VCaP (cell line): ENCODE data around the gene USP36.
"Not testable (repeated sequence)": the region's sequence is repeated elsewhere in the genome, so short reads cannot be mapped to it uniquely, and the experiment has no call there.

Source experiments
- H3K27ac ChIP-seq: fragments of 450-650 bp; 2 replicates; pipeline ENCODE4 v1.5.1; 2017
- TF ChIP-seq, protein P1 (sequence below): fragments of 450-650 bp; conservative IDR thresholded peaks from 2 replicates; pipeline ENCODE4 v1.5.1; 2017; ENCODE audit warnings: mild to moderate bottlenecking, moderate library complexity

USP36 gene

DNA sequence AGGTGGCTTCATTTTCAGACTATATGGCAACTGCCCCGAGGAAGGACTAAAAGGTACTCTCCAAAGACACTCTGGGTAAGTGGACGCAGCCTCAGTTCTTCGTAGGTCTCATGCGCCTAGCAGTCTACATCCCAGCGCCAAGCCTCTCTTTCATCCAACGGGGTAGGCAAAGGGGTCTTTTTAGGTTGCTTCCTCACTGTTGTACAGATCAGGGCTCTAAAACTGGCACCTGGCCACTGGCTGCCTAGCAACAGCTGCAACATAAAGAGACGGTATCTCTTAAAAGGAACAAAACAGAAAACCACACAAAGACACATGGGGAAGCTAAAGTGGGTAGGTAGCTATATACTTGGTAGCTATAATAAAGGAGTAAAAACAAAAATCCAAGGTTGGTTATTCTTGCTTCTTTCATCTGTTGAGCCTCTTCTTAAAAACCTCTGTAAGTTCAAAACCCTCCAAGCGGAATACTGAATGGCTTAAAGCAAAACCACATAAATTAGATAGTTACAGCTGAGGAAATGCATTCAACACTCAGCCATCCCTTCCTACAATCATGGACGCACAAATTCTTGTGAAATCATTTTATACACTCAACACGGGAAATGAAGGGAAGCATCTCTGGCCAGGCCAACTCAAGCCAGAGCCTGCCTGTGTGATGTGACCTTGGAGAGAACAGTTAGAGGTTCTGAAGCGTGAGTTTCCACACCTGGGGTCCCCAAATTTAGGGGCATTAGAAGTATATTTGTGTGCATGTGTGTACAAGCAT, 81.2 kb downstream of the USP36 start:
- TF ChIP-seq, protein P1, sequence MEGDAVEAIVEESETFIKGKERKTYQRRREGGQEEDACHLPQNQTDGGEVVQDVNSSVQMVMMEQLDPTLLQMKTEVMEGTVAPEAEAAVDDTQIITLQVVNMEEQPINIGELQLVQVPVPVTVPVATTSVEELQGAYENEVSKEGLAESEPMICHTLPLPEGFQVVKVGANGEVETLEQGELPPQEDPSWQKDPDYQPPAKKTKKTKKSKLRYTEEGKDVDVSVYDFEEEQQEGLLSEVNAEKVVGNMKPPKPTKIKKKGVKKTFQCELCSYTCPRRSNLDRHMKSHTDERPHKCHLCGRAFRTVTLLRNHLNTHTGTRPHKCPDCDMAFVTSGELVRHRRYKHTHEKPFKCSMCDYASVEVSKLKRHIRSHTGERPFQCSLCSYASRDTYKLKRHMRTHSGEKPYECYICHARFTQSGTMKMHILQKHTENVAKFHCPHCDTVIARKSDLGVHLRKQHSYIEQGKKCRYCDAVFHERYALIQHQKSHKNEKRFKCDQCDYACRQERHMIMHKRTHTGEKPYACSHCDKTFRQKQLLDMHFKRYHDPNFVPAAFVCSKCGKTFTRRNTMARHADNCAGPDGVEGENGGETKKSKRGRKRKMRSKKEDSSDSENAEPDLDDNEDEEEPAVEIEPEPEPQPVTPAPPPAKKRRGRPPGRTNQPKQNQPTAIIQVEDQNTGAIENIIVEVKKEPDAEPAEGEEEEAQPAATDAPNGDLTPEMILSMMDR = no peak
- H3K27ac ChIP-seq = no peak overlapping the region

DNA sequence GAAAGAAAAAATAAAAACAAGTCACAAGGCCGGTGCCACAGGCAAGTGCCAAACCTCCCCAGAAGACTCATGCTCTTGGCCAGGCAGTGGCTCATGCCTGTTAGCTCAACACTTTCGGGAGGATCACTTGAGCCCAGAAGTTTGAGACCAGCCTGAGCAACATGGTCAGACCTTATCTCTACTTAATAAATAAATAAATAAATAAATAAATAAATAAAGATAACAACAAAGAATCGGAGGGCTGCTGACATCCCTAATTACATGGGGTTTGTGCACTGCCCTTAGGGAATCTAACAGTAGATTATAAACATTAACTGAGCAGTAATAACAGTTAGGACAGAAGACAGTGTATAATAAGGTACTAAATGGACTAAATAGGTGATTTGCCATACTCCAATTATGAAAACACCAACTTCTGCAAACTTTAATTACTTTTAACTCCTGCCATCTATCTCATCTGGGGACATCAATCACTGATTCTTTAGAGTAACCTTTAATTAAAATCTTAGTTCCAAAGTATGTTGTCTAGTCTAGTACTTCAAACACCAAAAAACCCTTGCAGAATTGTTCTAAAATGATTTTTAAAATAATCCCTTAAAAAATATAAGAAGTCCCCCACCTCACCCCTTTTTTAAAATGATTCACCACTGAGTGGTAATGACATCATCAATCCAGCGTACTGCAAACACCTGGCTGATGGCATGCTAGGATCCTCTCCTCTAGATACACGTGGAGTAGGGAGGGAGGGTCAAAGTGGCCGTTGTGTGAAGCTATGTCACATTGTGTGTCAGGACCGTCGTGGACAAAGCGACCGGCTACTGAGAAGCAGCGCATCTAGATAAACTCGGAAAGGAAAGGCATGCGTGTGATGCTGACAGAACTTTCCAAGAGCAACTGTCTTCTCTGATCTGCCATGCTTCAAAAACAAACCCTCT, 87.0 kb downstream of the USP36 start:
- TF ChIP-seq, protein P1 = no peak

DNA sequence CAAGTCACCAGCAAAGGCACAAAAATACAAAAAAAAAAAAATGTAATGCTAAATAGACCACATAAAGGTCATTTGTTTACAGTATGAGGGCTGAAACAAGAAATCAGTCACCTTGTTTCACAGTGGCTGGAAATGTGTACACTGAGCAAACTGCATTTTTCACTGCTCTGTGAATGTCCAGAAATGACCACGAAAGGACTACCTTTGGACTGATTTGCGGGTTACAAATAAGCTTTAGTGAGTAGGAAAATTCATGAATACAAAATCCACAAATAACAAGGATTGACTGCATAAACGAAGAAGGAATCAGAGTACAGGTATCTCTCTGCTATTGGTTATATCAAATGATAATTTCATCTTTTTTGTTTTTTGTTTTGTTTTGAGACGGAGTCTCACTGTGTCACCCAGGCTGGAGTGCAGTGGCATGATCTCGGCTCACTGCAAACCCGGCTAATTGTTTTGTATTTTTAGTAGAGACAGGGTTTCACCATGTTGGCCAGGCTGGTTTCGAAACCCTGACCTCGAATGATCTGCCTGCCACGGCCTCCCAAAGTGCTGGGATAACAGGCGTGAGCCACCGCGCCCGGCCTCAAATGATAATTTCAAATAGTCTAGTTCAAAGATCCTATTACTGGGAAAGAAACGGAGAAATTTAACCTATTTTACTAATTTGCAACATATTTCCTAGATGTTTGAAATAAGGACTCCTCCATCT, 89.0 kb downstream of the USP36 start:
- no peak overlapping the region for H3K27ac ChIP-seq
- TF ChIP-seq, protein P1 = no peak

More for the DNA sequence above, 87.0 kb downstream of the USP36 start:
- H3K27ac ChIP-seq = no peak overlapping the region

DNA sequence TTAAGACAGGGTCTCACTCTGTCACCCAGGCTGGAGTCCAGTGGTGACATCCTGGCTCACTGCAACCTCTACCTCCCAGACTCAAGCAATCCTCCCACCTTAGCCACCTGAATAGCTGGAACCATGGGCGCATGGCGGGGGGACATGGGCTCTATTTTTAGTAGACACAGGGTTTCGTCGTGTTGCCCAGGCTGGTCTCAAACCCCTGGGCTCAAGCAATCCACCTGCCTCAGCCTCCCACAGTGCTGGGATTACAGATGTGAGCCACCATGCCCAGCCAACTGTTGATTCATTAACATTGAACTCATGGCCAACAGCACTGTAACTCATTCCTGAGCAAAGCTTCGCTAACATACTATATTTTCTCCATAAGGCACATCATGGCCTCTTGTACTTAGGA, 89.6 kb downstream of the USP36 start:
- H3K27ac ChIP-seq = not testable (repeated sequence)

DNA sequence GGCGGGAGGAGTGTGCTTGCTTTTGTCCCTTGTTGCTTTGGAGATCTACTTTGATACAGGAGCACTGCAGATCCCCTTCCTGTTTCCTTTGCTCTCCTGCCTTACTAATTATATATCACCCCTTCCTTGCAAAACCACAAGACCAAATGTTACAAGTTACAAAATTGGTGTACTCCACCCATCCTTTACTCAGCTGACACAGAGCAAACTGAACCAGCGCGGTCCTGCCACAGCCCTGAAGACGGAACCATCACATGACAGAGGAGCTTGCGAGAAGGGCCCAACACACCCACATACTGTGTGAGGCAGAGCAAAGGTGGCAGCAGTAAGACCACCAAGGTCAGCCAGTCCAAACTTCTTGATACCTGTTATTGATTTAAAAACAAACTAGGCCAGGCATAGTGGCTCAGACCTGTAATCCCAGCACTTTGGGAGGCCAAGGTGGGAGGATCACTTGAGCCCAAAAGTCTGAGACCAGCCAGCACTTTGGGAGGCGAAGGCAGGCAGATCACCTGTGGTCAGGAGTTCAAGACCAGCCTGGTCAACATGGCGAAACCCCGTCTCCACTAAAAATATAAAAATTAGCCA, 91.8 kb downstream of the USP36 start:
- TF ChIP-seq, protein P1 = no peak
- no peak overlapping the region for H3K27ac ChIP-seq

DNA sequence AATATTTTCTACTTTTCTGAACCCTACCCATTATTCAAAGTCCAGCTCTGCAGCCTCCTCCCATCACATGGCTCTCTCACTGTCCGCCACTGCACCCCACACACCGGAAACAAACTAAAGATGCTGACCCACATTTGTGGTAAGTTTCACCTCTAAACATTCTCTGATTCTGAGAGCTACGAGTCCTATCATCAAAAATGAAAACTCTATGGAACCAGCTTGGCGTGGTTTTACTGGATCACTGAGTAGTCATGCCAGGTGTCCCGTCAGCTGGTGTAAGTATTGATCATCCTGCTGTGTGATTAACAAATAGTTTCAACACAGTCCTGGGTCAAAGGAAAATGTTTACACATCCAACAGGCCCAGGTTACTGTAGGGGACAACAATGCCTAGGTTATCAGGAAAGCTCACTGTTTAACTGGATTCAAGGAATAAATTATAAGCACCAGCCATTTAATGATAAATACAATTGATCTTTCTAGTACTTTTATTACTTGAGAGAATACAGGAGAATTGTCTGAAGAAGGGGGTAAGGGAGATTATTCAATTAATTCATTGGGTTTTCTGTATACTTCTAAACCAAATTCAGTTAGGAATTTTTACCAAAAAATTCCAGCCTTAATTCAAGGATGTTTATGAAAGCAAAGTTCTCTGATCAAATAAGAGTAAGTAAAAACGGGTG, 92.4 kb downstream of the USP36 start:
- TF ChIP-seq, protein P1 = no peak
- no peak overlapping the region for H3K27ac ChIP-seq

DNA sequence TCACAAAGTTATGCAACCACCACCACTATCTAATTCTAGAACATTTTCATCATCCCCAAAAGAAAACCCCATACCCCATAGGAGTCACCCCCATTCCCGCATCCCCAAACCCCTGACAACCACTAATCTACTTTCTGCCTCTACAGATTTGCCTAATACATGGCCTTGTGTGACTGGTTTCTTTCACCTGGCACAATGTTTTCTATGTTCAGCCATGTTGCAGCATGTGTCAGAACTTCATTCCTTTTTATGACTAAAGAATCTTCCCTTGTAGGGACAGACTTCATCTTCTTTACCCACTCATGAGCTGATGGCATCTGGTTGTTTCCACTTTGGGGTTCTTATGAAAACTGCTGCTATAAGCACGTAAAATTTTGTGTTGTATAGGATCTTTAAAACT, 93.1 kb downstream of the USP36 start:
- no peak overlapping the region; the same call in 1 of the 2 replicates for H3K27ac ChIP-seq
- TF ChIP-seq, protein P1 = no peak
